ENCODE results near the gene YIPF7.

YIPF7 gene

DNA sequence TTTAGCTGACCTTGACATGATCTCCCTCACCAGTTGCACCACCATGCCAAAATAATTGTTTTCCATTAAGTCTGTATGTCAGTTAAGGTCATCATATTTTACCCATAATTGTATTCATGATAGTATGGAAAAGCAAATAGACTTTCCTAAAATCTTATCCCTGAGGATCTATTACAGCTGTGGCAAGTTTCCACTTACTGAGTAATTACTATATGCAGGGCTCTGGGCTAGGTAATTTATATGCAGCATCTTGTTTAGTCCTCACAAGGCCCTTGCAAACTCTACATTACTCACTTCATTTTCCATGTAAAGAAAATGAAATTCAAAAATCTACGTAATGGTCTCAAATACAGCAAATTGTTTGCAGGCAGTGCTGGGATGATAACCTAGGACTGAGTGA is 34.8 kb downstream of the YIPF7 start:
- no peak for DNase-seq

DNA sequence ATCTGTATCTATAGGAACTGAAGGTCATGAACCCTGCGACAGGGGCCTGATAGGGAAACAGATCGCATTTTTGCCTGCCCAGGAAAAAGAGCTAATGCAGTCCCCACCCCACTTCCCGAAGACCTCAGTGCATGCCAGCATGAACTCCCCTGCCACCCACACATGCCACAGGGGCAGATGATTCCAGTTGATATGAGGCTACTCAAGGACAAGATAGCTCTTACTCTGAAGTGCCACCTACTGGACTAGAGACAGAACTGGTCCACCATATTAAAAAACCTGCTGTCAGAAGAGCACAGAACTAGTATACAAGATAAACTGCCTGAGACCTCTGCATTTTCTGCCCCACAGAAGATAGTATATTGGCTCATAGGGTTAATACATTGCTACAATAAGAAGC is 68.0 kb downstream of the YIPF7 start:
- DNase-seq = no peak

DNA sequence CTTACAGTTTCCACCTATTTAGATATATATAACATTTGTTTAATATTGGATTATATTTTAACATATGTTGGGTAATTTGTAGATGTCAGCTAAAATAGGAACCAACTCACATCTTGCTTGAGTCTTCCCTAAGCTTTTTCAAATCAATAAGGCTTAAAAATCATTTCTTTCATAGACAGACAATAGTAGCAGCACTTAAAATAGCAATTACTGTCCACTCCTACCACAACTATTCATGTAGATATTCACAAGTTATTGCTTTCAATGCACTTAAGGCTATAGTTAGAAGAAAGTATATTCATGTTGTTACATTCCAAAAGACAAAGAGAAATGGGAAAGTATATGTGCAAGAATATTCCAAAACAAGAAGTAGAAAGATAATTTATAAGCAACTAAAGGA is 71.2 kb downstream of the YIPF7 start:
- no peak for DNase-seq

DNA sequence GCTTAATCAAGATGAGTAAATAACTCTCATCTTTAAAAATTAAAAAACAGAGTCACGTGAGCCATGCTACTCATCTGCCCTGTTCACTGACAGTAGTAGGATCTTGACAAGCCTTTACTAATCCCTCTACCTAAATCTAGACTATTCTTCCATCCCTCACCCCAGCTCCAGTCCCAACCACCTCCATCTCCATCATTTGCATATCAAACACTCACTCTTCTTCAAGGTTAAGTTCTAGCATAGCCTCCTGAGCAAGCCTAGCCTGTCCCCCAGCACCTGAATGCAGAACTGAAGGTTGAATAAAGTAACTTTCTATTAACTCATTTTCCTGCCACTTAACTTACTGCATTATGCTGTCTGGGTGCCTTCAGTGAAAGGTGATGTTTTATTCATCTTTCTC is 72.5 kb downstream of the YIPF7 start:
- no peak for DNase-seq
